Cerebellar cortex (tissue), 1 donor: ENCODE data around the gene BTNL2.
"Not testable (repeated sequence)": the region's sequence is repeated elsewhere in the genome, so short reads cannot be mapped to it uniquely, and the experiment has no call there.

Experiments
- DNase-seq: peaks from one replicate; pipeline ENCODE4 v3.0.0-alpha.2; 2015; ENCODE audit warnings: low spot score

The BTNL2 gene, protein sequence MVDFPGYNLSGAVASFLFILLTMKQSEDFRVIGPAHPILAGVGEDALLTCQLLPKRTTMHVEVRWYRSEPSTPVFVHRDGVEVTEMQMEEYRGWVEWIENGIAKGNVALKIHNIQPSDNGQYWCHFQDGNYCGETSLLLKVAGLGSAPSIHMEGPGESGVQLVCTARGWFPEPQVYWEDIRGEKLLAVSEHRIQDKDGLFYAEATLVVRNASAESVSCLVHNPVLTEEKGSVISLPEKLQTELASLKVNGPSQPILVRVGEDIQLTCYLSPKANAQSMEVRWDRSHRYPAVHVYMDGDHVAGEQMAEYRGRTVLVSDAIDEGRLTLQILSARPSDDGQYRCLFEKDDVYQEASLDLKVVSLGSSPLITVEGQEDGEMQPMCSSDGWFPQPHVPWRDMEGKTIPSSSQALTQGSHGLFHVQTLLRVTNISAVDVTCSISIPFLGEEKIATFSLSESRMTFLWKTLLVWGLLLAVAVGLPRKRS

GRCh38 chr6:32406857-32407256 is at the start of gene BTNL2:
BTNL2 (minus strand) TSS chr6:32407181; CDS start chr6:32407123, 58 bp downstream.
- no peak for DNase-seq

DNA sequence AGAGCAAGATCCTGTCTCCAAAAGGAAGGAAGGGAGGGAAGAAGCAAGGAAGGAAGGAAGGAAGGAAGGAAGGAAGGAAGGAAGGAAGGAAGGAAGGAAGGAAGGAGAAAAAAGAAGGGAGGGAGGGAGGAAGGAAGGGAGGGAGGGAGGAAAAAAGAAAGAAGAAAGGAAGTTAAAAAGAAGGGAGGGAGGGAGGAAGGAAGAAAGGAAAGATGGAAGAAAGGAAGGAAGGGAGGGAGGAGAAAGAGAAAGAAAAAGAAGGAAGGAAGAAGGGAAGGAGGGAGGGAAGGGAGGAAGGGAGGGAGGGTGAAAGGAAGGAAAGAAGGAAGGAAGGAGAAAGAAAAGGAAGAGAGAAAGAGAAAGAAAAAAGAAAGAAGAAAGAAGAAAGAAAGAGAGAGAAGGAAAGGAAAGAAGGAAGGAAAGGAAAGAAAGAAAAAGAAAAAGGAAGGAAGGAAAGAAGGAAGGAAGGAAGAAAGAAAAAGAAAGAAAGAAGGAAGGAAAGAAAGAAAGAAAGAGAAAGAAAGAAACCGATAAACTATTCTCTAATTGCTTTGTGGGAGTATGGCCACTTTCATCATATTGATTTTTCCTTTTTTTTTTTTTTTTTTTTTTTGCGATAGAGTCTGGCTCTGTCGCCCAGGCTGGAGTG is 42.2 kb upstream of the BTNL2 start:
- DNase-seq = no peak

DNA sequence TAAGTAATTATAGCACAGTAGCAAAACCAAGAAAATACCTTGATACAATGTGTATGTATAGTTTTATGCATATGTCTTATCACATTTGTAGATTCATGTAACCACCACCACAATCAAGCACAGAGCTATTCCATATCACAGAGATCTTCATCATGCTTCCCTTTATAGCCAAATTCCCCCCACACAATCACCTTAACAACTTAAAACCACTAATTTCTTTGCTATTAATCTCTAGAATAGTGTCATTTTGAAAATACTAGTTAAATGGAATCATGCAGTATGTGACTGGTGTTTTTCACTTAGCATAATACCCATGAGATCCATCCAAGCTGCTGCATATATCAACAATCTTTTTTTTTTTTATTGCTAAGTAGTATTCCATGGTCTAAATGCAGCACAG is 41.0 kb upstream of the BTNL2 start:
- no peak for DNase-seq

DNA sequence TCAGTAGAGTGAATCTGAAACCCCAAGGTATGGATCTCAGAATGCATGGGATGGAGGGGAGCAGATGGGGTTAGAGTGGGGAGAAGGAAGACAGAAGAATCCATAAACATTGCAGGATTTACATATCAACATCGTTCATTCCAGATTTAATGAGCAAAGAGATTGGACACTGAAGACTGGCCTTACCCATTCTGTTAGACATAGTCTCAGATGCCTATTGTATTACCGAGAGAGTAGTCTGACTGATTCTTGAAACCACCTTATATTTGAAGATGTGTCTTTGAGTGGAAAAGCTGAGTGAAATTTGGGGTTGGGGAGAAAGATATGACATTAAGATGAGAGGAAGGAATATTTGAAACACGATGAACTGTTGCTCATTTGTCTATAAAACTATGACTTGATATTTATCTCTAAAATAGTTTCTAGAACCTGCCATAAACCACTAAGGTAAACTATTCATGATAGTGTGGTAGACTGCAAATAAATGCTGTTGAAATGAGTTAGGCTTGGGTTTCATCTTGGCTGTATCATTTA is 38.4 kb upstream of the BTNL2 start:
- no peak for DNase-seq

DNA sequence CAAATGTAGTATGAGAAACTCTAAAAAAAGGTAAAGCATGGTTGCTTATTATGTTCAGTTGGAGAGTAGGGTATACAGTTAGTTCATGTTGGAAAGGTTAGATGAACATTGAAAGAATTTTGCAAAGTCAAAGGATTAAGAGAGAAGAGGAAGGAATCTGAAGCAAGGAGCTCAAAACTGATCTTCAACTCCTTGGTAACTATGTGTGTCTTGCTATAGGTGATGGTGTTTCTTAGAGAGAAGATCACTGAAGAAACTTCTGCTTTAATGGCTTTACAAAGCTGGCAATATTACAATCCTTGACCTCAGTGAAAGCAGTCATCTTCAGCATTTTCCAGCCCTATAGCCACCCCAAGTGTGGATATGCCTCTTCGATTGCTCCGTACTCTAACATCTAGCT is 37.5 kb upstream of the BTNL2 start:
- no peak for DNase-seq

GRCh38 chr6:32442977-32443552 is 36.1 kb upstream of the BTNL2 start:
- DNase-seq = no peak

DNA sequence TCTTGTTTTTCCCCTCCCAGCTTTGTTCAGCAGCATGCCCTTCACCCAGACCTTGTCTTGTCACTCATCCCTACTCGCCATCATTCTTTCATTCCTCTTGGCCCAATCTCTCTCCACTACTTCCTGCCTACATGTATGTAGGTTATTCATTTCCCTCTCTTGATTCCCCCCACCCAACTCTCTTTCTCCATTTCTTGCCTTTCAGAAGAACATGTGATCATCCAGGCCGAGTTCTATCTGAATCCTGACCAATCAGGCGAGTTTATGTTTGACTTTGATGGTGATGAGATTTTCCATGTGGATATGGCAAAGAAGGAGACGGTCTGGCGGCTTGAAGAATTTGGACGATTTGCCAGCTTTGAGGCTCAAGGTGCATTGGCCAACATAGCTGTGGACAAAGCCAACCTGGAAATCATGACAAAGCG is 35.3 kb upstream of the BTNL2 start:
- DNase-seq = no peak

- peak; percentile 44 for DNase-seq
These were observed 32.7 kb upstream of the BTNL2 start, which contains the start of gene HLA-DRA for GRCh38 chr6:32439602-32440214. HLA-DRA (plus strand) TSS chr6:32439887; CDS start chr6:32439951, 64 bp downstream.

DNA sequence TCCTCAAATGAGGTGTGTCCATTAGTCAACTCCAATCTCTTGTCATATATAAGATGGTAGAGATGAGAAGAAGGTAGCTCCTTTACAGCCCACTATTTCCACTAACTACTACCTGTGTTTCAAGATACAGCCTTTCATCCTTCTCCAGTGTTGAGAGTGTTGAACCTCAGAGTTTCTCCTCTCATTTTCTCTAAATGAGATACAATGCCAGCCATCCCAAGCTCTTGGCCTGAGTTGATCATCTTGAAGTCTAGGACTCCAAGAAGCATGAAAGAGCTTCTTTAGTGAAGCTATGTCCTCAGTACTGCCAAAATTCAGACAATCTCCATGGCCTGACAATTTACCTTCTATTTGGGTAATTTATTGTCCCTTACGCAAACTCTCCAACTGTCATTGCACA is 32.2 kb upstream of the BTNL2 start:
- no peak for DNase-seq

DNA sequence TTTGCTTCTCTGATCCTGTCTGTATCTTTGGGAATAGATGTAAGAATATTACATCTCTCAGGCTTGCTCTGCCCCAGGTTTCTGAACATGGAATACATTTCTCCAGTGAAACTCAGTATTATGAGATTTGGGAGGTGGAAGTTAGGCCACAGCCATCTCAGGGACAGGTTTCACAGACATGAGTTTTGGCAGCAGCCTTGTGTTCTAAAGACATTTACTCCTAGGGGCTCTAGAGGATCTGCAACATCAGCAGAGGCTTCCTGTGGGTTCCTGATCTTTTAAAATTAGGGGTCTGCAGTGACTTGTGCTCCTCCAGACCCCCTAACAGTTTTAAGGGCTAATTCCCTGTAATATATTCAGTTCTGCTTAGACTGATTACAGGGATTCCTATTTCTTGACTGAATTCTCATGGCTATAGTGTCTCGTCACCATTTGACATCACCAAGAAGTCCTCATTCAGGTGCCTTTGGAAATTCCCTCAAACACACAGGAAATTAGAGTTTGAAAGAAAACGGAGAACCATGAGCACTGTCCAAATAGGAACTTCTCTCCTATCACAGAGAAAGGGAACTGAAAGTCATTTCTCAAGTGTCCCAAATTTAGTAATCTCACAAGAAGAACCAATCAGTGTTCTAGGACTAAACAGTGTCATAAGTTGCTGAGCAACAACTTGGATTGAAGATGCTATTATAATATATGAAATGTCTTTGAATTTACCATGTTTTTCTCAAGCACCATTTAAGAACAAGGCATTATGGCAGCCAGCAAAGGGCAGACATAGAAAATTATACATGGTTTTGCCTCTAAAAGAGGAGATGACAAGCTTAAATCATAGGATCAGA is 30.2 kb upstream of the BTNL2 start:
- DNase-seq = no peak

DNA sequence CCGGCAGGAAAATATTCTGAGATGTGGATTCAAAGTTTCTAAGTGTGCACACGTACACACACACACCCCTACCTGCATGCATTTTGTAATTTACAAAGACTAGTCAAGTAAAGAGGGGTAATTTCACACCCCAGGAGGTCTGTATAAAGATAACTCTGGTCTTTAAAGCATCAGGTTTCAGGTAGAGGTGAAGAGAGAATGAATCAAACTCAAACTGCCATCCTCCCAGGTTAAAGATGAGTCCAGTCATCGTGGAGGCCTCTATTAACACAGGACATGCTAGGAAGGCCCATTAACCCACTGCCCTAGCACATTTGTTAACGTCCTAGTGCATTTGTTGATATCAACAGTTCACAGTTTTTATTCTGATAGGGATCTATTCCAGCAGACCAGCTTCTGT is 29.2 kb upstream of the BTNL2 start:
- DNase-seq = no peak

DNA sequence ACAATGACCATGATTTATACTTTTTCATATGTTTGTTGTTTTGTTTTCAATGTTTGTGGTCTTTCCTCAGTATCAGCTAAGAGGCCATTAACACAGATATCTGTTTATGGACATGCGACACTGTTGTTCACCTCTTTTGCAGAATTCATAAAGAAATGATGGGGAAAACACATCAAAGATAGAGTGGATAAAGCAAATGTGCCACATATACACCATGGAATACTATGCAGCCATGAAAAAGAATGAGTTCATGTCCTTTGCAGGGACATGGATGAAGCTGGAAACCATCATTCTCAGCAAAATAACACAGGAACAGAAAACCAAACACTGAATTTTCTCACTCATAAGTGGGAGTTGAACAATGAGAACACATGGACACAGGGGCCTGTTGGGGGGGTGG is 27.0 kb upstream of the BTNL2 start:
- DNase-seq = not testable (repeated sequence)

GRCh38 chr6:32432050-32432450 is 25.1 kb upstream of the BTNL2 start:
- DNase-seq = peak; percentile 29

GRCh38 chr6:32431142-32431541 is 24.2 kb upstream of the BTNL2 start:
- DNase-seq = no peak

DNA sequence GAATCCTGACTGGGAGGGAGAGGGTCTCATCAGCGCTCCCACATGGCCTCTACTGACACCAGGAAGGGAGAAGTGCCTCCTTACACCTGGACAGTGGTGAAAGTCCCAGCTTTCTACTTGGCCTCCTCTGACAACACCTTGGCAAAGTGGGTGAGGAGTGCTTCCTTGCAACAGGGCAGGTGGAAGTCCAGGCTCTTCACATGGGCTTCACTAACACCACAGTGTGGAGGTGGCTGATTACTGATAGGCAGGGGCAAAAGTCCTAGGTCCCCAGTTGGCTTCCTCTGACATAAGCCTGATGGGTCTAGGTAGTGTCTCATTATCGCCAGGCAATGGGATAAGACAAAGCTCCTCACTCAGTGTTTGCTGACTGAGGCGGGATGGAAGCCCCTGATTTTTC is 23.2 kb upstream of the BTNL2 start:
- DNase-seq = no peak

GRCh38 chr6:32427934-32428474 is 21.0 kb upstream of the BTNL2 start:
- DNase-seq = no peak

- DNase-seq = no peak
These were observed 20.2 kb upstream of the BTNL2 start for GRCh38 chr6:32427218-32427617.

- DNase-seq = no peak
These were observed 19.4 kb upstream of the BTNL2 start for GRCh38 chr6:32426338-32426737.

DNA sequence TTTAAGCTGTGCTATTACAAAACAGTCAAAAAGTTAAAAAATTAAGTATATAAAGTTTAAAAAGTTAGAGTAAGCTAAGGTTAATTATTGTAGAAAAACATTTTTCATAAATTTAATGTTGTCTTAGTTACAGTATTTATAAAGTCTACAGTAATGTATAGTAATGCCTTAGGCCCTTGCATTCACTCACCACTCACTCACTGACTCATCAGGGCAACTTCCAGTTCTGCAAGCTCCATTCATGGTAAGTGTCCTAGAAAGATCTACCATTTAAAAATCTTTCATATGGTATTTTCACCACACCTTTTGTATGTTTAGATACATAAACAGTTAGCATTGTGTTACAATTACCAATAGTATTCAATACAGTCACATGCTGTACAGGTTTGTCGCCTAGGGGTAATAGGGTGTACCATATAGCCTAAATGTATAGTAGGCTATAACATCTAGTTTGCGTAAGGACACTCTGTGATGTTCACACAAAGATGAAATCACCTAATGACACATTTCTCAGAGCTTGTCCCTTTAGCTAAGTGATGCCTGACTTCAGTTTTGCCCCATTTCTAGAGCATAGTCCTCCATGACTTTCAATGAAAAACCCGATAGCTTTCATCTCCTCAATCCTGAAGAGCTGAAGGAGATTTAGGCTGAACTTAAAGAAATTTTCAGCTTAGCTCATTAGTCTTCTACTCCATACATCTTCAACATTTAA is 17.8 kb upstream of the BTNL2 start:
- DNase-seq = no peak

GRCh38 chr6:32416036-32416435 is 9.1 kb upstream of the BTNL2 start:
- DNase-seq = no peak
